NOMO-1 treated with dmso at 0.1 percent for 144 hours (cell line): ENCODE measurements around the gene PIK3CA.
"Not testable (repeated sequence)": the region's sequence is repeated elsewhere in the genome, so short reads cannot be mapped to it uniquely, and the experiment has no call there.

Experiments used
- DNase-seq: peaks from one replicate; lab custom pipeline; 2025; ENCODE audit not compliant: unreplicated experiment; lab: John Stamatoyannopoulos, UW

PIK3CA gene

DNA sequence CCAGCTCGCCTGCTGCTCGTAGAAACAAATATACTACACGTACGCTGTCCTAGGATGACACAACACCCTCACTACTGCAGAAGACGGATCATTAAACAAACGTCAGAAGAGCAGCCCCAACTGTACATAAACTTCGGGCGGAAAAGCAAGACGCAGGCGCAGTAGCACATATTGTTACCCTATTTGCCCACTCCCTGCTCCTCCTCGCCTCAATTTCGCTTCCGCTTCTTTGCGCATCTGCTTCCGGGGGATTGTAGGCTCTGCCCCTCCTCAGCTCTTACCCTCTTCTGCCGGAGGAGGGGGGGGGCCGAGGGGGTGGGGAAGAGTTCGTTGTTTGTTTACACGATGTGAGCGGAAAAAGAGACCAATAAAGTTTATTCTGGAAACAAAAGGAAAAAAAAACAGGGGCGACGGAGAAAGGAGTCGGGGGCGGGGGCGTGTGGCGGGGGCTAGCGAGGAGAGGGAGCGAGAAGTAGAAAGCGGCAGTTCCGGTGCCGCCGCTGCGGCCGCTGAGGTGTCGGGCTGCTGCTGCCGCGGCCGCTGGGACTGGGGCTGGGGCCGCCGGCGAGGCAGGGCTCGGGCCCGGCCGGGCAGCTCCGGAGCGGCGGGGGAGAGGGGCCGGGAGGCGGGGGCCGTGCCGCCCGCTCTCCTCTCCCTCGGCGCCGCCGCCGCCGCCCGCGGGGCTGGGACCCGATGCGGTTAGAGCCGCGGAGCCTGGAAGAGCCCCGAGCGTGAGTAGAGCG lies at the start of gene PIK3CA:
TSS of gene PIK3CA (plus strand) at position 485 of the 743 bp plus-strand sequence. CDS start 50,469 bp downstream, outside the sequence.
- DNase-seq: peak; percentile 99

DNA sequence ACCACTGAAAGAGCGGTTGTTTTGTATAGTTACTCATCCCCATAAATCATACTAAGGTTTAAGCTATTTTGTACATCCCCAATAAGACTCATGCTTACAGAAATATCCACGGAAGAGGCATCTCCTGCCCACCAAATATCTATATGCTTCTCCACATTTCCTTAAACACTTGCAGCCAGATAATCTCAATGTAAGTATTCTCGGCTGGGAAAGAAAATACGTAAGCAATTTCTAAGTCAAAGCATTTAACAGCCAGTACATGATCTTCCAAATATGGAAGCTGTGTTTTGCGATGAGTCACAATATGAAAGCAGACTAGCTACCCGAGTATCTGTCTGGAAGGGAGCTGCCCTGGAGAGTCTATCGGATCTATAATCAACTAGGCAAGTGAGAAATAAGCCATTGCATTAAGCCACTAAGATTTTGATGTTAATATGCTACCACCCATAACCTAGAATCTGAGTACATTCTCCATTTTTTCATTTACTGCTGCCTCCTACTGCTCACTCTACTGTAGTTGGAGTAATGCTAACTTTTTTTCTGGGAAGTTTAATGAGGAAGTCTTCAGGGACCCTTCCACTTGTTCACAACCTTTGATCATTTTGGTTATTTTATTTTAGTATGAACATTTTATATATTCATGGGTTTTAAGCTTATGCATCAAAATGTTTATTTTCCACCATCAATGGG lies 49.6 kb upstream of the PIK3CA start:
- DNase-seq: peak; percentile 25

DNA sequence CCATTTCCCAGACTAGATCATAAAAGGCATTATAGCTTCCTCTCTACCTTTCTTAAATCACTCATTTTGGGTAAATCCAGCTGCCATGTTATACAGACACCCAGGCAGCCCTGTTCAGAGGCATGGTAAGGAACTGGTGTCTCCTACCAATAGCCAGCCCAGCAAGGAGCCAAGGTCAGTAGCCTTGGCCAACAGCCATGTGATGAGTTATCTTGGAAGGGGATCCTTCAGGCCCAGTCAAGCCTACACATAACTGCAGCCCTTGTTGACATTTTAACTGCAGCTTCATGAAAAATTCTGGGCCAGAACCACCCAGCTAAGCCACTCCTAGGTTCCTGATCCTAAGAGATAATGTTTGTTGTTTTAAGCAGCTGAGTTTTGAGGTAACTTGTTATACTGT lies 47.5 kb upstream of the PIK3CA start:
- DNase-seq: no peak

DNA sequence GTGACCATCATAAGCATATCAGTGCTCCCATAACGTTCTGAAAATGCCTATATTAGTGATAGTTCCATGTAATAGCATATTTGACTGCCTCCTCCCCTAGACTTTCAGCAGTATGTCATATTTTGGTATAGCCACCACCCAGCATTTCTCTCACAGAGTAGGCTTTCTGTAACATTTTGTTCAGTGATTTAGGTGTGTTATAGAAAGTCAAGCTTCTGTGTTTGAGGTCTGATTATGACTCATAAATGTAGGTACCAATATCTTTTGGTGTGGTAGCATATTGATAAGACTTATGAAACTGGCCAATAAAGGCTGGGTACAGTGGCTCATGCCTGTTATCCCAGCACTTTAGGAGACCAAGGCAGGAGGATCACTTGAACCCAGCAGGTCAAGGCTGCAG lies 42.3 kb upstream of the PIK3CA start:
- DNase-seq: no peak

DNA sequence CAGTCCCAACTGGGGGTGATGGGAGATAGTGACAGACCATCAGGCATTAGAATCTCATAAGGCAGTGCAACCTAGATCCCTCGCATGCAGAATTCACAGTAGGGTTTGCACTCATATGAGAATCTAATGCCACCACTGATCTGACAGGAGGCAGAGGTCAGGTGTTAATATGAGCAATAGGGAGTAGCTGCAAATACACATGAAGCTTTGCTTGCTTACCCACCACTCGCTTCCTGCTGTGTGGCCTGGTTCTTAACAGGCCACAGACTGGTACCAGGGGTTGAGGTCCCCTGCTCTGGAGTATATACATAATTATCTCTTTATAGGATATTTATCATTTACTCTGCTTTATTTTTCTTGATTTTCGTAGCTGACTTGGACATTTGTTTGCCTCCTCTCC lies 40.5 kb upstream of the PIK3CA start:
- DNase-seq: no peak

DNA sequence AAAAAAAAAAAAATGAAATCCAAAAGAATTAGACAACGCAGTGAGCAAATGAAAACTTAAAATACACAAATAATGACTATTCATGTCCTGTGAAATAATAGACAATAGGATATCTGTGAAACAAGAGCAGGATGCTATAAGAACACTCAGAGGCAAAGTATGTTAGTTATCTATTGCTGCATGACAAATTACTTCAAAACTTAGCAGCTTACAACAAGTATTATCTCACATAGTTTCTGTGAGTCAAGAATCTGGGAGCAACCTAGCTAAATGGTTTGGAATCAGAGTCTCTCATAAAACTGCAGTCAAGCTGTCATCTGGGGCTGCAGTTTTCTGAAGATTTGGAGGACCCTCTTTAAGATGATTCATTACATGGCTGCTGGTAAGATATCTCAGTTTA lies 40.1 kb upstream of the PIK3CA start:
- DNase-seq: no peak

DNA sequence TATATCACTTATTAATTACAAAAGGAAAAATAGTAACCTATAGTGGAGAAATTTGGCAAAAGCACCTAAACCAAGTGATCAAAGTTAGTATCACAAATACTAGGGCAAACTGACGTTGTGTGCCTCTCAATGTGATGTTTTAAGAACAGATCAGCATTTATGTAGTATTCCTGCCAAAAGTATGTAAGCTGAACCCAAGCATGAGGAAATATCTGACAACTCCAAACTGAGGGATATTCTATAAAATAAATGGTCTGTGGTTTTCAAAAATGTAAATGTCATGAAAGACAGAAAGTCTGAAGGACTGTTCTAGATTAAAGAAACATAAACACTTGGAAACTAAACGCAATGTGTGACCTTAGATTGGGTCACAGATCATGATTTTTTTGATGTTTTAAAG lies 34.3 kb upstream of the PIK3CA start:
- DNase-seq: no peak

DNA sequence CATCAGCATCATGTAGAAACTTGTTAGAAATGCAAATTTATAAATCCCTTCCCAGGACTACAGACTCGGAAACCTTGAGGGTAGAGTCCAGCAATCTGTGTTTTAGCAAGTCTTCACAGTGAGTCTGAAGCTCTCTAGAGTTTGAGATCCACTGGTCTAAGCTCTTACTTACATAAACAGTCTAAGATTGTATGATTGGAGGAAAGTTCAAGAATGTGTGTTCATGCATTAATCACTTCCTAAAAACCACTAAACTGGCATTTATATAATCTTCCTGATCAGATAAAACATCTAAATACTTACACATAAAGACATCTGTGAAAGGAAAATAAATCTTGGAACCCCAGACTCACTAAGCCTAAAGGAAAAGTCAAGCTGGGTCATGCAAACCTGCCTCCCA lies 32.7 kb upstream of the PIK3CA start:
- DNase-seq: not testable (repeated sequence)

DNA sequence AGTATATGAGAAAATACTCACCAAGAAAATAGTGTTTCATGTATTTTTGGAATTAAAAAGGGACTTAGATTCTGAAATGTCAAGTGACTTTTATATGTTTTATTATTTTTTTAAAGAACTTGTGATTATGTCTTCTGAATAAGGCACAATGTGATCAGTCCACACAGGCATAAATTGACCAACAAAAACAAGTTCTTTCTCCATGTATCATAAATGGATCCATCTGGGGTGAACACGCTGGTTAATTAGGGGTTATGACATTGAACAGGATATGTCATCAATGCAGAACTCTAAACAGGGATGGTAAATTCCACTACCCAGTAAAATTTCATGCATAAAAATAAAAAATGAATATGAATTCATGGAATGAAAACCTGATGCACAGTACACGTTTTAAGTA lies 31.3 kb upstream of the PIK3CA start:
- no peak for DNase-seq

DNA sequence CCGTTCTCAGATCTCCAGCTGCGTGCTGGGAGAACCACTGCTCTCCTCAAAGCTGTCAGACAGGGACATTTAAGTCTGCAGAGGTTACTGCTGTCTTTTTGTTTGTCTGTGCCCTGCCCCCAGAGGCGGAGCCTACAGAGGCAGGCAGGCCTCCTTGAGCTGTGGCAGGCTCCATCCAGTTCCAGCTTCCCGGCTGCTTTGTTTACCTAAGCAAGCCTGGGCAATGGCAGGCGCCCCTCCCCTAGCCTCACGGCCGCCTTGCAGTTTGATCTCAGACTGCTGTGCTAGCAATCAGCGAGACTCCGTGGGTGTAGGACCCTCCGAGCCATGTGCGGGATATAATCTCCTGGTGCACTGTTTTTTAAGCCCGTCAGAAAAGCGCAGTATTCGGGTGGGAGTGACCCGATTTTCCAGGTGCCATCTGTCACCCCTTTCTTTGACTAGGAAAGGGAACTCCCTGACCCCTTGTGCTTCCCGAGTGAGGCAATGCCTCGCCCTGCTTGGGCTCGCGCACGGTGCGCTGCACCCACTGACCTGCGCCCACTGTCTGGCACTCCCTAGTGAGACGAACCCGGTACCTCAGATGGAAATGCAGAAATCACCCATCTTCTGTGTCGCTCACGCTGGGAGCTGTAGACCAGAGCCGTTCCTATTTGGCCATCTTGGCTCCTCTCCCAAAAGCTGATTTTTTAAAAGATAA lies 15.8 kb upstream of the PIK3CA start:
- DNase-seq: not testable (repeated sequence)

DNA sequence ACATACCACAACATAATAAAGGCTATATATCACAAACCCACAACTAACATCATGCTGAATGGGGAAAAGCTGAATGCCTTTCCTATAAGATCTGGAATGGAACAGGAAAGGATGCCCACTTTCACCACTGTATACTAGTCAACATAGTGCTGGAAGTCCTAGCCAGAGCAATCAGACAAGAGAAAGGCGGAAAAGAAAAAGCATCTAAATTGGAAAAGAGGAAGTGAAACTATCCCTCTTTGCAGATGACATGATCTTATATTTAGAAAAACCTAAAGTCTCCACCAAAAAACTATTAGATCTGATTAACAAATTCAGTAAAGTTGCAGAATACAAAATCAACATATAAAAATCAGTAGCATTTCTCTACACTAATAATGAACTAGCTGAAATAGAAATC lies 14.6 kb upstream of the PIK3CA start:
- DNase-seq: peak; percentile 34

DNA sequence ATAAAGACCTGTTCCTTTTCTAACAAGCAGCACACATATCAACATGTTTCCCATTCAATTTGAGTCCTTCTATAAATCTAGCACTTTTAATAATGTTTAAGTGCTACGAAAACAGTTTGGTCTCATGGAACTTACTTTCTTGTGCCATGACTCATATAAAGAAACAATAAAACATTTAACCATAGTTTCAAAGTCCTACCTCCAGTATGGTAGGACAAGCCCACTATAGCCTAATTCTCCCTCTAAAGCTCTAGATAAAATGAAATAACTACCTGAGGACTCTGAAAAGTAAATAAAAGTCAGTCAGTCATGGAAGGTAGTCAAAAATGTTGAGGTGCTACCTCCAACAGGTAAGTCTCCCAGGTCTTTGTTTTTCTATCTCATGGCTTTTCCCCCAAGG lies 12.0 kb upstream of the PIK3CA start:
- no peak for DNase-seq

DNA sequence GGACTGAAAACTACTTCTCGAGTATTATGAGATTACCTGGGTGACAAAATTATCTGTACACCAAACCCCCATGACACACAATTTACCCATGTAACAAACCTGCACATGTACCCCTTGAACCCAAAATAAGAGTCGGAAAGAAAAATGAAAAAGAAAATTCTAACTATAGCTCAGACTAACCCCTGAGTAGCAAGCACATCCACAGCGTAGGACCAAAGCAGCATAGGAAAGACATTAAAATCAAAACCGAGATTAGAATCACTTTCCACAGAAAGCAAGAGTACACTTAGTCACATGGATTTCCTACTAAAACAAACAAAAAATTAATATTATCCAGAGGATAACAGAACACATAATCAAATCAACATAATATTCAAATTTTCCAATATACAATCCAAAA lies 6.3 kb upstream of the PIK3CA start:
- no peak for DNase-seq

DNA sequence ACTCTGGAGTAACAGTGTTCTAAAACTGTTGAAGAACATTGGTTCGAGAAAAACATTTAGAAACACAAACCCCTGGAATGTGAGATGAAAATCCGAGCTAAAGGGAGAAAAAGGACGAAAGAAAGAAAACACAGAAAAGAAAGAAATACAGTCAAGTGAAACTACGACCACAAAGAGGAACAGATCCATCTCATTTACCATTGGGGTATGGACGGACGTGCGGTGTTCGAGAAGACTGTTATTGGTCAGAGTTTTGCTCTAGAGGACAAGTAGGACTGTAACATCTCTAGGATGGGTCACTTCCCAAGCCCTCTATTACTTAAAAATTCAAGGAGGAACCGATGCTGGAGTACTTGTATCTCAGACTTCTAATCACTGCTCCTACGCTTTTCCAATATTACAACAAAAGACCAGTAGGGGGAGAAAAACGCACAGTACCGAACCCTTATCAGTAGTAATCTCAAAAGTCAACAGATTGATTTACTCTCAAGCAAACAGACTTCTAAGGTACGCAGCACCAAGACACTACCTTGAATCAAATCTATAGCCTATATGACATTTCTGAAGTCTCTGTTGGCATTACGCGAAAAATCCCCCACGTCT lies 1.1 kb upstream of the PIK3CA start:
- peak; percentile 74 for DNase-seq

DNA sequence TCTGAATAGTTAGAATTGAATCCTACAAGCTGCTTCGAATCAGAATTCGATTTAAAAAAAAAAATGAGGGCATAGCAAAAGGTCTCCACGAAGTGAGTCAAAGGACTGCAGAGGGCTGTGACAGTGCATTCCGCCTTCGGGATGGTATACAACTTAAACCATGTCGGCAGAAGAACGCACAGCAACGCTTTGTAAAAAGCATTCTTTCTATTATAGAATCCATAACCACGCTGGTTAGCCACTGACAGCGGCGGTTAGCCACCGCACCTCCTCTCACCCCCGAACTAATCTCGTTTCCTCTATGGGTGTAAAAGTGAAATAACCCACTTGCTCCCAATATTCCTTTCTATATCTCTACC lies 664 bp upstream of the PIK3CA start:
- DNase-seq: no peak

DNA sequence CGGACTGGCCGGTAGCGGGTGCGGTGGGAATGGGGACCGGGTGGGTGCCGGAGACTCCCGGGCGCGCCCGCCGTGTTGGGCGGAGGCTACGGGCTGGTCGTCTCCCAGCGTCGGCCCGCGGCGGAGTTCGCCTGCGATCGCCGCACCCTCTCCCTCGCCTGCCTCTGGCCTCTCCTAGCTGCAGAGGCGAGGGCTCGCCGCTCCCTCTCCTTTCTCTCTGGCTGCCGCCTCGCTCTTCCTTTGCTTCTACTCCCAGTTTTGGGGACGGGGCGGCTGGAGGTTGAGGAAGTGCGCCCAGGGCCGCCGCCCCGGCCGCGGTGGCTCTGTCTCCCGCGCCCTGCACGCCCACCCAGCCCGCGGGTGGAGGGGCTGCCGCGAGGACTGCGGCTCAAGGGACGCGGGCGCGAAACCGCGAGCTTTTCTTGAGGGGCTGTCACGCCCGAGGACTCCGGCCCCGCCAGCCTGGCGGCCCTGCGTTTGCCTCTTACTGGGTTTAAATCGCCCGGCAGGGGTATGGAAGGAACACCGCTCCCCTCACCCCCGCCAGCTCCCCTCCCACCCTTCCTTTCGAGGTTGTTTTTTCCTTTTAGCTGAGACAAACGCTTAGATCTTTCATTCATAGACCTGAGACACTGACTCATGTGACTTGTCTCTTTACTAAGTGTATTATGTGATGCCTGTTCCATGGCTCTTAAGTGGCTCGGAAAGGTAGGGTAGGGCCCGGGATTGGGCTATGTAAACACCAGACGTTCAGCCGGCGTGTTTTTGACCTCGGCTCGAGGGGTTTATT lies 654 bp downstream of the PIK3CA start:
- DNase-seq: peak; percentile 48

DNA sequence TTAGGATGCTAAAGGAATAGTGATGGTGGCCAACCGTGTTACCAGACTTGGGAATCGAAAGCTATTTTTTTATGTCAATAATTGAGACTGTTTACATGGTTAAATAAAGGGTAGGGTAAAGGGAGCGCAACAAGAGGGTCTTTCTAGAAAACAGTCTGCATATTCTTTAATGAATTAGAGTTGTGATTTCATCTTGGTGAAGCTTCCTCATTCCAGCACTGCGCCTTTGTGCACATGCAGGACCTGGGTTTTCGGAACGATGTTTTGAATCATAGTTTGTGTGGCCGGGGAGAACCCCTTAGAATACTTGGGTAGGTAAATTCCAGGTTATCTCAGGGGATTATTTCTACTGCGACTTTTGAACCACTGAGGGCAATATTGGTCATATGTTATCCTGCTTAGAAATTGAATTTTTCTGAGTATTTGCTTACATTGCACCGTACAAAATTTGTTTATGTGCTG lies 1.3 kb downstream of the PIK3CA start:
- peak; percentile 16 for DNase-seq

DNA sequence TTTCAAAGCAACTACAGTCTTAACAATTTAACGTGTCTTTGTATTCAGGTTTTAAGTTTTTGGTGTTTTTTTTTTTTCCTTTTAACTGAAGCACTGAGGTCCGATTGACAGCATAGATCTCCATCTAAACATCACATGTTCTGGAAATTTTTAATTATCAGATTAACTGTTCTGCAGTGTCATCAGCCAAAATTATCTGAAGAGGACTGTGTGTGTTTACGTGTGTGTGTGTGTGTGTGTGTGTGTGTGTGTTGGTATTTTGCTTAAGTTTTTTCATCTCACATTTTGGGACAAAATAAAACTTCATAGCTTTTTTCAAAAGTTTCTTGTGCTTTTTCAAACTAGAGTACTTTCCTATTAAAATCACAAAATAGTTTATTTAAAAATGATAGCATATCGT lies 1.8 kb downstream of the PIK3CA start:
- no peak for DNase-seq

DNA sequence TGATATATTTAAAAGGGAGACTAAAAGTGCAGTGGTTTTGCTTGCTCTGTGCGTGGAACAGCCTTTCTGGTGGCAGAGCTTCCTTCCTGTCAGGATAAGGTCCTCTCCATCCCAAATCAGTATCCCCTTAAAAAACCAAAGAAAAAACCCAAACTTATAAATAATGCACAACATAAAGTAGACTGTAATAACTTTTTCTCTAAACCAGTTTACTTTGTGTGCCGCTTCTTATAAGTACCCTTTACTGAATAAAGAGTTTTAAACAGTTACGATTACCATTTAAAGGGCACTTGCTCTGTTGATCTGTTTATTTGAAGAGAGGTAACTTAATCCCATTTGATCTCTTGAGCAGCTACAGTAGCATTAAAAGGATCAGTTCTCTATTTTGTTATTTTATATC lies 2.5 kb downstream of the PIK3CA start:
- DNase-seq: no peak

DNA sequence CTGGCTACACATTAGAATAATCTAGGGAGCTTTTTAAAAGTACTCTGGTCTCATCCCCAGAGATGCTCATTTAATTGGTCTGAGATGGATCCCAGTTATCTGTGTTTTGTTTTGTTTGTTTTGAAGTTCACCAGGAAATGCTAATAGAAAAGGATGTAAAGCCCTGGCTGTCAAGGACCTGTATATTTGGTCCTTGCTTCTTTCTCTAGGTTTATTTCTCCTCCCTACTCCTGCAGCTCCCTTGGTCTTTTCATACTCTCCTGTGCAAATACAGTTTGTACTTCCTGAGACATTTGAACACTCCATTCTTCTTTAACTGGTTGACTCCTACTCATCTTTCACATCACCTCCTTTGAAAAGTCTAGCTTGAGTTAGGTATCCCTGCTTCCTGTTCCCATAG lies 3.3 kb downstream of the PIK3CA start:
- DNase-seq: no peak

DNA sequence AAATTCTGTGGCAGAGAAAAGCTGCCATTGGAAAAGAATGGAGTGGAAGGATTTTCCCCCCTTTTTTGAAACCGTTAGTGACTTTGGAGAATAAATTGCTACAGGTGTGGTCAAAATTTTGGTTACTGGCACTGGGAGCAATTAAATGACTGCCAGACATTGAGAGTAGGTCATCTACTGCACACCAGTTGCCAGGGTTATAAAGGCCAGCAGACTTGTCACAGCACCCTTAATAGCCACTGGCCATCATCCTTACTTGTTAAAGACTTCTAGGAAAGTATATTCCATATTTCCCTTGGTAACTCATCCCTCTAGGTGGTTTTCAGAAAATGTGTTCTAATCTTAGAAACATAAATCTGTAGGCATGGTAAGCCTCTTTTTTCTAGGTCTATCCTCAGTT lies 8.0 kb downstream of the PIK3CA start:
- no peak for DNase-seq
